Kidney glomerular epithelial cell (primary cell): Measurements from ENCODE around the gene TMEM114.

ENCODE experiments used
- DNase-seq: peaks from one replicate; lab custom pipeline; 2025; lab: John Stamatoyannopoulos, UW

TMEM114 gene

GRCh38 chr16:8548166-8548565 is 42.1 kb downstream of the TMEM114 start:
- DNase-seq = no peak

- DNase-seq = no peak
Observed at GRCh38 chr16:8547762-8548161, 42.5 kb downstream of the TMEM114 start.

DNA sequence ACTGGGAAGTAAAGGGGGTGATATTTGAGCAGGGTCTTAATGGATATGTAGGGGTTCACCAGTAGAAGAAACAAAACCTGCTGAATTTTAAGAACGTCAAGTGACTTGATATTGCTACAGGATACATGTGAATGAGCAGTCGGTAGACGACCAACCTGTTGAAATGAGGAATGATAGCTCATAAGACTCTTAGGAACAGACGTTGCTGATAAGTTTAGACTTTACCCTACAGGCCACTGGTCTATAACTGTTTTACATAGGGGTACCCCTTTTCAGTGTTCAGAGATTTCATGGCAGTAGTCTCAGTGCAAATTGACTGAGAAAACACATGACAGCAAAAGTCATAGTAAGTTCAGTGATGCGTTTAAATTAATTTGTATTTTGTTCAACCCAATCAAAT is 45.9 kb downstream of the TMEM114 start:
- no peak for DNase-seq

GRCh38 chr16:8543258-8543657 is 47.1 kb downstream of the TMEM114 start:
- DNase-seq = no peak

GRCh38 chr16:8542393-8542792 is 47.9 kb downstream of the TMEM114 start:
- no peak for DNase-seq

- no peak for DNase-seq
Observed at GRCh38 chr16:8541868-8542267, 48.4 kb downstream of the TMEM114 start.

DNA sequence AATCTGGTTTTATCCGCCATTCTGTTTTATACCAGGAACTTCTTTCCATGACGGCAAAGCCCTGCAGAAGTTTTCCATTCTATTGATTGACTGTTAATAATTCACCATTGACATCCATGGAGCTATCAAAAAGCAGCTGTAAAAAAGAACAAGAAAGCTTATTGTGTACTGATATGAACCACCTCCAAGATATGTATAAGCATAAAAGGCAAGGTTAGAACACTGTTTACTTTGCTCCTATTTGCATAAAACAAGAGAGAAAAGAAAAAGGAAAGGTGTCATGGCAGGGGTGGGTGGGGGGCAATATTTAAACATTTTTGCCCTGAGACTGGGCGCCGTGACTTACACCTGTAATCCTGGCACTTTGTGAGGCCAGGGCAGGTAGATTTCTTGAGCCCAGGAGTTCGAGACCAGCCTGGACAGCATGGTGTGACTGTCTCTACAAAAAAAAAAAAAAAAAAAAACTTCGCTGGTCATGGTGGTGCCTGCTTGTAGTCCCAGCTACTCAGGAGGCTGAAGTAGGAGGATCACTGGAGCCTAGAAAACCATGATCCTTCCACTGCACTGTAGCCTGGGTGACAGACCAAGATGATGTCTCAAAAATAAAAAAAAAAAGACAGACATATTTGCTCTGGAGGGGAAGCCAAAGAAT is 52.5 kb downstream of the TMEM114 start:
- DNase-seq = no peak

- no peak for DNase-seq
Observed at GRCh38 chr16:8533509-8533908, 56.8 kb downstream of the TMEM114 start.

DNA sequence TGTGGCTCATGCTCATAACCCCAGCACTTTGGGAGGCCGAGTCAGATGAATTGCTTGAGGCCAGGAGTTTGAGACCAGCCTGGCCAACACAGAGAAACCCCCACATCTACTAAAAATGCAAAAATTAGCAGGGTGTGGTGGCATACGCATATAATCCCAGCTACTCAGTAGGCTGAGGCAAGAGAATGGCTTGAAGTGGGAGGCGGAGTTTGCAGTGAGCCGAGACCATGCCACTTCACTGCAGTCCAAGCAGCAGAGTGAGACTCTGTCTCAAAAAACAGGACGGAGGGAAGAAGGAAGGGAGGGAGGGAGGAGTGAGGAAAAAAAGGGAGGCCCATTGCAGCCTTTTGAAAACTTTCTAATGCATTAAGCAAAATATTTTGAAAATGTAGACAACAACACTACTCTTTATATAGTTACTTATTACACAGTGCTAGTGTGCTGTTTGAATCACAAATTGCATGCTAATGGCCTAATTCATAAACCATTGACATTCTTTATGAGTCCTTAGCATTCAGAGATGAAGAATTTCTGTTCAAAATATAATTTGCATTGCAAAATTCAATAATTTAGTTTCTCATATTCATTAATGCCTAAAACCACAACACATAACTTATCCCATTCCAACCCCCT is 59.4 kb downstream of the TMEM114 start:
- DNase-seq = no peak

GRCh38 chr16:8528471-8528870 is 61.8 kb downstream of the TMEM114 start:
- no peak for DNase-seq

DNA sequence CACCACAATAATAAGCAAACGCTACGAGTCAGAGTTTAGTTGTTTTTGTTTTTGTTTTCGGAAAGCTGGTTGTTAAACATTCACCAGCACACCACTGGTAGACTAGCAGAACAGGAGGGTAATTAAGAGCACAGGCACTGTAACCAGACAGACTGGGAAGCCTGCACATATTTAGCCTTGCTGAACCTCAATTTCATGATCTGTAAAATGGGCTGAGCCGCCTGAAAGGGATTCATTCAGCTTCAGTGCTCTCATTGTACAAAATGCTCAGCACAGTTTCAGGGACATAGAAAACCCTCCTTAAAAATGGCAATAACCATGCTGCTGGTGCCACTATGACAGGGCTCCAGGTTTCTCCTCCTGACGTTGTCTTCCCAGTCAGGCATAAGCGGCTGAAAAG is 66.4 kb downstream of the TMEM114 start:
- DNase-seq = no peak

GRCh38 chr16:8522757-8523156 is 67.6 kb downstream of the TMEM114 start:
- DNase-seq = no peak

DNA sequence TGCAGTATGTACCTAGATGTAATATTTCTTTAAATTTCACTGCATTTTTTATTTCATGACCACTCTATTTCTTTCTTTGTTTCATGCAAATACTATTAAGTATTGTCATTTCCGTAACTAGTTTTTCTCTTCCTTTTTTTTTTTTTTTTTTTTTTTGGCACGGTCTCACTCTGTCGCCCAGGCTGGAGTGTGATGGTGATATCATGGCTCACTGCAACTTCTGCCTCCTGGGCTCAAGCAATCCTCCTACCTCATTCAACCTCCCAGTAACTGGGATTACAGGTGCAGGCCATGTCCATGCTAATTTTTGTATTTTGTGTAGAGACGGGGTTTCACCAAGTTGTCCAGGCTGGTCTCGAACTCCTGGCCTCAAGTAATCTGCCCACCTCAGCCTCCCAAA is 70.7 kb downstream of the TMEM114 start:
- no peak for DNase-seq
